ENCODE measurements around the gene APEX1.

The APEX1 gene

GRCh38 chr14:20478894-20479293 lies 23.9 kb downstream of the APEX1 start:
- Histone ChIP-seq H3K9me3 (ENCODE audit: control insufficient read depth, insufficient read depth, low read depth, low read length) (no peaks in the 10 kb centered on the region), H3K4me3 (ENCODE audit: low read depth, low read length) (no peak overlapping the region), H3K4me1 (ENCODE audit: control insufficient read depth, insufficient read depth, low read length) (peaks cover 19% of the 10 kb centered on the region), H3K36me3 (ENCODE audit: control insufficient read depth, insufficient read depth, low read length) (peaks cover 60% of the 10 kb centered on the region), H3K9ac (ENCODE audit: low read length) (no peak overlapping the region), H3K27ac (ENCODE audit: low read depth, low read length) (no peak overlapping the region), H3K27me3 (ENCODE audit: control insufficient read depth, insufficient read depth, low read length) (no peaks in the 10 kb centered on the region)

GRCh38 chr14:20482382-20482781 lies 27.4 kb downstream of the APEX1 start:
- no peak overlapping the region for H3K4me3 ChIP-seq (ENCODE audit: low read depth, low read length)
- no peak overlapping the region for H3K9ac ChIP-seq (ENCODE audit: low read length)
- H3K36me3 ChIP-seq (ENCODE audit: control insufficient read depth, insufficient read depth, low read length), result peaks cover 25% of the 10 kb centered on the region
- H3K27me3 ChIP-seq (ENCODE audit: control insufficient read depth, insufficient read depth, low read length), result no peaks in the 10 kb centered on the region
- peaks cover 29% of the 10 kb centered on the region for H3K4me1 ChIP-seq (ENCODE audit: control insufficient read depth, insufficient read depth, low read length)
- no peaks in the 10 kb centered on the region for H3K9me3 ChIP-seq (ENCODE audit: control insufficient read depth, insufficient read depth, low read depth, low read length)
- H3K27ac ChIP-seq (ENCODE audit: low read depth, low read length), result no peak overlapping the region

GRCh38 chr14:20485900-20486299 lies 30.9 kb downstream of the APEX1 start:
- H3K36me3 ChIP-seq (ENCODE audit: control insufficient read depth, insufficient read depth, low read length), result no peaks in the 10 kb centered on the region
- no peaks in the 10 kb centered on the region for H3K9me3 ChIP-seq (ENCODE audit: control insufficient read depth, insufficient read depth, low read depth, low read length)
- H3K27ac ChIP-seq (ENCODE audit: low read depth, low read length), result no peak overlapping the region; the same call in 1 of the 2 replicates
- H3K9ac ChIP-seq (ENCODE audit: low read length), result no peak overlapping the region
- peaks cover 52% of the 10 kb centered on the region for H3K4me1 ChIP-seq (ENCODE audit: control insufficient read depth, insufficient read depth, low read length)
- H3K27me3 ChIP-seq (ENCODE audit: control insufficient read depth, insufficient read depth, low read length), result no peaks in the 10 kb centered on the region
- no peak overlapping the region for H3K4me3 ChIP-seq (ENCODE audit: low read depth, low read length)

GRCh38 chr14:20486684-20487395 lies 31.8 kb downstream of the APEX1 start:
- Histone ChIP-seq H3K4me3 (ENCODE audit: low read depth, low read length) (no peak overlapping the region), H3K9me3 (ENCODE audit: control insufficient read depth, insufficient read depth, low read depth, low read length) (no peaks in the 10 kb centered on the region), H3K27ac (ENCODE audit: low read depth, low read length) (no peak overlapping the region), H3K27me3 (ENCODE audit: control insufficient read depth, insufficient read depth, low read length) (no peaks in the 10 kb centered on the region), H3K4me1 (ENCODE audit: control insufficient read depth, insufficient read depth, low read length) (peaks cover 48% of the 10 kb centered on the region), H3K9ac (ENCODE audit: low read length) (no peak overlapping the region), H3K36me3 (ENCODE audit: control insufficient read depth, insufficient read depth, low read length) (no peaks in the 10 kb centered on the region)

GRCh38 chr14:20487396-20487725 lies 32.3 kb downstream of the APEX1 start:
- H3K4me3 ChIP-seq (ENCODE audit: low read depth, low read length), result no peak overlapping the region
- H3K27ac ChIP-seq (ENCODE audit: low read depth, low read length), result no peak overlapping the region
- H3K36me3 ChIP-seq (ENCODE audit: control insufficient read depth, insufficient read depth, low read length), result no peaks in the 10 kb centered on the region
- H3K9ac ChIP-seq (ENCODE audit: low read length), result no peak overlapping the region
- H3K9me3 ChIP-seq (ENCODE audit: control insufficient read depth, insufficient read depth, low read depth, low read length), result no peaks in the 10 kb centered on the region
- H3K27me3 ChIP-seq (ENCODE audit: control insufficient read depth, insufficient read depth, low read length), result no peaks in the 10 kb centered on the region
- peaks cover 42% of the 10 kb centered on the region for H3K4me1 ChIP-seq (ENCODE audit: control insufficient read depth, insufficient read depth, low read length)

- no peaks in the 10 kb centered on the region for H3K27me3 ChIP-seq (ENCODE audit: control insufficient read depth, insufficient read depth, low read length)
- H3K9ac ChIP-seq (ENCODE audit: low read length), result peak overlapping the region; percentile 9
- H3K4me1 ChIP-seq (ENCODE audit: control insufficient read depth, insufficient read depth, low read length), result peaks cover 47% of the 10 kb centered on the region
- H3K9me3 ChIP-seq (ENCODE audit: control insufficient read depth, insufficient read depth, low read depth, low read length), result no peaks in the 10 kb centered on the region; the same call in 1 of the 2 replicates
- no peak overlapping the region for H3K27ac ChIP-seq (ENCODE audit: low read depth, low read length)
- no peak overlapping the region for H3K4me3 ChIP-seq (ENCODE audit: low read depth, low read length)
- no peaks in the 10 kb centered on the region for H3K36me3 ChIP-seq (ENCODE audit: control insufficient read depth, insufficient read depth, low read length)
Observed at GRCh38 chr14:20489093-20489994, 34.3 kb downstream of the APEX1 start.

- peak overlapping the region; percentile 16 for H3K9ac ChIP-seq (ENCODE audit: low read length)
Observed at GRCh38 chr14:20490563-20490962, 35.5 kb downstream of the APEX1 start.

GRCh38 chr14:20492486-20492885 lies 37.5 kb downstream of the APEX1 start:
- Histone ChIP-seq H3K27ac (ENCODE audit: low read depth, low read length) (no peak overlapping the region; the same call in 1 of the 2 replicates), H3K27me3 (ENCODE audit: control insufficient read depth, insufficient read depth, low read length) (no peaks in the 10 kb centered on the region), H3K9ac (ENCODE audit: low read length) (no peak overlapping the region), H3K4me1 (ENCODE audit: control insufficient read depth, insufficient read depth, low read length) (peaks cover 51% of the 10 kb centered on the region; the same call in 1 of the 2 replicates), H3K36me3 (ENCODE audit: control insufficient read depth, insufficient read depth, low read length) (no peaks in the 10 kb centered on the region), H3K9me3 (ENCODE audit: control insufficient read depth, insufficient read depth, low read depth, low read length) (no peaks in the 10 kb centered on the region; the same call in 1 of the 2 replicates), H3K4me3 (ENCODE audit: low read depth, low read length) (no peak overlapping the region)

More at GRCh38 chr14:20490563-20490962, 35.5 kb downstream of the APEX1 start:
- H3K9me3 ChIP-seq (ENCODE audit: control insufficient read depth, insufficient read depth, low read depth, low read length), result no peaks in the 10 kb centered on the region; the same call in 1 of the 2 replicates
- peaks cover 49% of the 10 kb centered on the region for H3K4me1 ChIP-seq (ENCODE audit: control insufficient read depth, insufficient read depth, low read length)
- H3K36me3 ChIP-seq (ENCODE audit: control insufficient read depth, insufficient read depth, low read length), result no peaks in the 10 kb centered on the region
- no peak overlapping the region for H3K4me3 ChIP-seq (ENCODE audit: low read depth, low read length)
- H3K27ac ChIP-seq (ENCODE audit: low read depth, low read length), result no peak overlapping the region; the same call in 1 of the 2 replicates
- H3K27me3 ChIP-seq (ENCODE audit: control insufficient read depth, insufficient read depth, low read length), result no peaks in the 10 kb centered on the region

- Histone ChIP-seq H3K4me1 (ENCODE audit: control insufficient read depth, insufficient read depth, low read length) (peaks cover 52% of the 10 kb centered on the region), H3K27ac (ENCODE audit: low read depth, low read length) (peak overlapping the region; percentile 66; the same call in 1 of the 2 replicates), H3K4me3 (ENCODE audit: low read depth, low read length) (no peak overlapping the region)
Observed at GRCh38 chr14:20493634-20494033, 38.6 kb downstream of the APEX1 start.

GRCh38 chr14:20494935-20495766 lies 40.1 kb downstream of the APEX1 start:
- Histone ChIP-seq H3K9ac (ENCODE audit: low read length) (peak overlapping the region; percentile 84), H3K36me3 (ENCODE audit: control insufficient read depth, insufficient read depth, low read length) (no peaks in the 10 kb centered on the region)

More at GRCh38 chr14:20493634-20494033, 38.6 kb downstream of the APEX1 start:
- Histone ChIP-seq H3K27me3 (ENCODE audit: control insufficient read depth, insufficient read depth, low read length) (no peaks in the 10 kb centered on the region), H3K36me3 (ENCODE audit: control insufficient read depth, insufficient read depth, low read length) (no peaks in the 10 kb centered on the region), H3K9ac (ENCODE audit: low read length) (peak overlapping the region; percentile 50), H3K9me3 (ENCODE audit: control insufficient read depth, insufficient read depth, low read depth, low read length) (no peaks in the 10 kb centered on the region; the same call in 1 of the 2 replicates)

More at GRCh38 chr14:20494935-20495766, 40.1 kb downstream of the APEX1 start:
- H3K27me3 ChIP-seq (ENCODE audit: control insufficient read depth, insufficient read depth, low read length), result no peaks in the 10 kb centered on the region
- H3K27ac ChIP-seq (ENCODE audit: low read depth, low read length), result peak overlapping the region; percentile 81; the same call in 1 of the 2 replicates
- peak overlapping the region; percentile 0; the same call in 1 of the 2 replicates for H3K4me3 ChIP-seq (ENCODE audit: low read depth, low read length)
- H3K4me1 ChIP-seq (ENCODE audit: control insufficient read depth, insufficient read depth, low read length), result peaks cover 55% of the 10 kb centered on the region
- H3K9me3 ChIP-seq (ENCODE audit: control insufficient read depth, insufficient read depth, low read depth, low read length), result no peaks in the 10 kb centered on the region; the same call in 1 of the 2 replicates

Measured in HUES6 (cell line).